ENCODE data around the gene SLC25A20.

GRCh38 chr3:48945891-48946549 lies 47.3 kb upstream of the SLC25A20 start:
- TF ChIP-seq POLR2A (IDR thresholded peaks at IDR 0.05), result no peak
- TF ChIP-seq, protein P1, sequence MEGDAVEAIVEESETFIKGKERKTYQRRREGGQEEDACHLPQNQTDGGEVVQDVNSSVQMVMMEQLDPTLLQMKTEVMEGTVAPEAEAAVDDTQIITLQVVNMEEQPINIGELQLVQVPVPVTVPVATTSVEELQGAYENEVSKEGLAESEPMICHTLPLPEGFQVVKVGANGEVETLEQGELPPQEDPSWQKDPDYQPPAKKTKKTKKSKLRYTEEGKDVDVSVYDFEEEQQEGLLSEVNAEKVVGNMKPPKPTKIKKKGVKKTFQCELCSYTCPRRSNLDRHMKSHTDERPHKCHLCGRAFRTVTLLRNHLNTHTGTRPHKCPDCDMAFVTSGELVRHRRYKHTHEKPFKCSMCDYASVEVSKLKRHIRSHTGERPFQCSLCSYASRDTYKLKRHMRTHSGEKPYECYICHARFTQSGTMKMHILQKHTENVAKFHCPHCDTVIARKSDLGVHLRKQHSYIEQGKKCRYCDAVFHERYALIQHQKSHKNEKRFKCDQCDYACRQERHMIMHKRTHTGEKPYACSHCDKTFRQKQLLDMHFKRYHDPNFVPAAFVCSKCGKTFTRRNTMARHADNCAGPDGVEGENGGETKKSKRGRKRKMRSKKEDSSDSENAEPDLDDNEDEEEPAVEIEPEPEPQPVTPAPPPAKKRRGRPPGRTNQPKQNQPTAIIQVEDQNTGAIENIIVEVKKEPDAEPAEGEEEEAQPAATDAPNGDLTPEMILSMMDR (IDR thresholded peaks at IDR 0.05), result no peak

All from uterus (tissue), 2 donors.